A673 (cell line): Measurements from ENCODE around the gene WDR72. TPM values are rescaled to one million over a fixed set of nuclear protein-coding genes. Genes with fewer than 3 reads are reported as not detected.

Source experiments
- BruUV-seq: library from RNA; stranded (reverse); fragments of 400-500 nt; replicated peaks from 2 replicates; lab custom pipeline; 2021; lab: Mats Ljungman, UMichigan
- CTCF ChIA-PET: fragments of 300-600 bp; sonication (Branson Sonifier 250); formaldehyde crosslinking; loops from one replicate; lab custom pipeline; 2022; ENCODE audit warnings: antibody characterized with exemption; lab: Charles Lee
- POLR2A ChIA-PET: fragments of 300-600 bp; sonication (Branson Sonifier 250); formaldehyde crosslinking; loops from one replicate; lab custom pipeline; 2022; ENCODE audit warnings: antibody characterized with exemption; ENCODE audit not compliant: low non-redundant PET; lab: Charles Lee
- DNase-seq: peaks from one replicate; pipeline ENCODE4 v3.0.0-alpha.2; 2015; ENCODE audit warnings: low spot score
- H3K27ac ChIP-seq: fragments of 200-600 bp; sonication (generic); 2 replicates; pipeline ENCODE4 v1.5.1; 2016; ENCODE audit warnings: mixed run types, low read depth, mild to moderate bottlenecking, mixed read lengths, antibody characterized with exemption, low read length; ENCODE audit not compliant: poor library complexity, severe bottlenecking
- H3K27me3 ChIP-seq: fragments of 200-600 bp; sonication (generic); replicated peaks from 2 replicates; pipeline ENCODE4 v1.6.1; 2017; ENCODE audit warnings: mixed run types, low read depth, mild to moderate bottlenecking, mixed read lengths, antibody characterized with exemption, low read length; ENCODE audit not compliant: insufficient read depth, poor library complexity
- H3K36me3 ChIP-seq: fragments of 200-600 bp; sonication (generic); 2 replicates; pipeline ENCODE4 v1.6.1; 2016; ENCODE audit warnings: mixed run types, mild to moderate bottlenecking, mixed read lengths, antibody characterized with exemption, low read length; ENCODE audit not compliant: insufficient read depth, poor library complexity, severe bottlenecking
- H3K4me1 ChIP-seq: fragments of 200-600 bp; sonication (generic); 2 replicates; pipeline ENCODE4 v1.6.1; 2017; ENCODE audit warnings: mixed run types, mild to moderate bottlenecking, mixed read lengths, antibody characterized with exemption, low read length; ENCODE audit not compliant: insufficient read depth, poor library complexity, severe bottlenecking
- H3K4me3 ChIP-seq: fragments of 200-600 bp; sonication (generic); 2 replicates; pipeline ENCODE4 v1.5.1; 2016; ENCODE audit warnings: low read depth, mixed run types, mild to moderate bottlenecking, mixed read lengths, low read length; ENCODE audit not compliant: poor library complexity, severe bottlenecking
- H3K9me3 ChIP-seq: fragments of 200-600 bp; sonication (generic); 2 replicates; pipeline ENCODE4 v1.6.1; 2016; ENCODE audit warnings: mixed run types, low read depth, mild to moderate bottlenecking, mixed read lengths, antibody characterized with exemption, low read length; ENCODE audit not compliant: poor library complexity, severe bottlenecking
- EZH2 ChIP-seq: fragments of 200-600 bp; sonication (generic); IDR thresholded peaks from 2 replicates; pipeline ENCODE4 v1.6.1; 2017; ENCODE audit warnings: borderline replicate concordance, low read depth, mild to moderate bottlenecking, mixed read lengths, antibody characterized with exemption, low read length; ENCODE audit not compliant: poor library complexity, severe bottlenecking
- intact Hi-C: fragments of 100-400 bp; cut with micrococcal nuclease; formaldehyde crosslinking; loops from one replicate; pipeline ENCODE4 v1.10.0; 2022; ENCODE audit not compliant: unreplicated experiment
- total RNA-seq: library from RNA; stranded (reverse); gene quantifications from 2 replicates; pipeline ENCODE4 v1.2.3, GENCODE V29; 2021
- TF ChIP-seq, protein P1 (sequence below): fragments of 300-800, 200-600 bp; sonication (generic); conservative IDR thresholded peaks from 2 replicates; pipeline ENCODE4 v1.5.1; 2017; ENCODE audit warnings: low read depth, mild to moderate bottlenecking, antibody characterized with exemption, low read length, moderate library complexity, mixed read lengths

Gene WDR72
- total RNA-seq, 1 experiment from 2014 or later = not detected

DNA sequence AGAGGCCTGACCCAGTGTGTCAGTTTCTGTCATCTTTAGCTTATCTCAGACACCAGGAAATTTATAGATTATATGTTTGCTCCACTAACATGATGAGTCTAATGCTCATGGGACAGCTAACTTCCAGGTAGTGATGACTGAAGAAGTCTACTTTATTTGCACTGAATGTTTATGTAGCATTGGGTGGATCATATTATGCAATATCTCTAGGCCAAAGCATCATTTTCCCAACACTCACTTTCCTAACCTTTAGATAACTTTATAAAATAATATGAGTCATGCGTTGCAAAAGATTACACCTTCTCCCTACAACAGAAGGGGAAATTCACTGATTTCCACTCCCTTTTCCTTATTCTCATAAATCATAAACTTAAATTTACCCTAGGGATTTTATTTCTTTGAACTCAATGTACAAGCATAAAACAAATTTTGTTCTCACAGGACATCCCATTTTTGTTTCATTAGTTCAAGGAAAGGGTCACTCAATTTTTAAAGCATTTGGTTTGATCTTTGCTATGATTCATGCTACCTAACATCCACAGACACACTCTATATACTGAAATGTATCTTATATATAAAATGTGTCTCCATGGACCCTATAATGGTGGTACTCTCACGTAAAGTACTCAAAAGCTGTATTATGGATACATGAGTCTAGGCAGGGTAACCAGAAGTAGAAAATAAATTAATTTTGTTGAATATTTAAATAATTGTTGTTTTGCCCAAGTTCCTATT, 225.2 kb downstream of the WDR72 start:
- H3K27me3 ChIP-seq = no peaks in the 10 kb centered on the region
- TF ChIP-seq, protein P1, sequence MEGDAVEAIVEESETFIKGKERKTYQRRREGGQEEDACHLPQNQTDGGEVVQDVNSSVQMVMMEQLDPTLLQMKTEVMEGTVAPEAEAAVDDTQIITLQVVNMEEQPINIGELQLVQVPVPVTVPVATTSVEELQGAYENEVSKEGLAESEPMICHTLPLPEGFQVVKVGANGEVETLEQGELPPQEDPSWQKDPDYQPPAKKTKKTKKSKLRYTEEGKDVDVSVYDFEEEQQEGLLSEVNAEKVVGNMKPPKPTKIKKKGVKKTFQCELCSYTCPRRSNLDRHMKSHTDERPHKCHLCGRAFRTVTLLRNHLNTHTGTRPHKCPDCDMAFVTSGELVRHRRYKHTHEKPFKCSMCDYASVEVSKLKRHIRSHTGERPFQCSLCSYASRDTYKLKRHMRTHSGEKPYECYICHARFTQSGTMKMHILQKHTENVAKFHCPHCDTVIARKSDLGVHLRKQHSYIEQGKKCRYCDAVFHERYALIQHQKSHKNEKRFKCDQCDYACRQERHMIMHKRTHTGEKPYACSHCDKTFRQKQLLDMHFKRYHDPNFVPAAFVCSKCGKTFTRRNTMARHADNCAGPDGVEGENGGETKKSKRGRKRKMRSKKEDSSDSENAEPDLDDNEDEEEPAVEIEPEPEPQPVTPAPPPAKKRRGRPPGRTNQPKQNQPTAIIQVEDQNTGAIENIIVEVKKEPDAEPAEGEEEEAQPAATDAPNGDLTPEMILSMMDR = no peak
- no peak for TF ChIP-seq EZH2
- CTCF ChIA-PET = no interaction called here
- H3K9me3 ChIP-seq = peaks cover 6% of the 10 kb centered on the region
- H3K4me3 ChIP-seq = no peak overlapping the region
- POLR2A ChIA-PET = no interaction called here
- no peak overlapping the region for H3K27ac ChIP-seq
- no peaks in the 10 kb centered on the region for H3K4me1 ChIP-seq
- intact Hi-C loops = no loop called here
- BruUV-seq = no TSS peak
- DNase-seq = no peak
- no peaks in the 10 kb centered on the region for H3K36me3 ChIP-seq

DNA sequence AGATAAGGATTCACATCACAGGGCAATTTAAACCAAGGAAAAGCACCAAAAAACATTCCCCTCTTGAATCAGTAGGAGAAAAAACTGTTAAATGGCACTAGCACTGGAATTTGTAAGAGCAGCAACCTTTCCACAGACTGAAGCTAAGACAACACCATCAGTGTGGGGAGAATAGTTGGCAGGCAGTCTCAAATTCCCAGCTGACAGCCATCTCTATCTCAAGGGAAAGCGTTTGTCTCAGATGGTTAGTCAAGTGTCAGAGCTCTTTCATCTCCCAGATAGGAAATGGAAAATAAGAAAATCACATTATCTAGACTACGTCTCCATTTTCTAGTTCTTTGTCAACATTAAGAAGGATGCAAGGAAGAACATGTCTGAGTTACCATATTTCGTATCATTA, 228.7 kb downstream of the WDR72 start:
- ChIA-PET CTCF (no interaction called here), POLR2A (no interaction called here)
- Histone ChIP-seq H3K27me3 (no peaks in the 10 kb centered on the region), H3K4me1 (no peaks in the 10 kb centered on the region), H3K27ac (no peak overlapping the region), H3K4me3 (no peak overlapping the region), H3K9me3 (no peaks in the 10 kb centered on the region), H3K36me3 (no peaks in the 10 kb centered on the region)
- no peak for TF ChIP-seq EZH2
- TF ChIP-seq, protein P1 = no peak
- intact Hi-C loops = no loop called here
- DNase-seq = no peak
- BruUV-seq = no TSS peak

DNA sequence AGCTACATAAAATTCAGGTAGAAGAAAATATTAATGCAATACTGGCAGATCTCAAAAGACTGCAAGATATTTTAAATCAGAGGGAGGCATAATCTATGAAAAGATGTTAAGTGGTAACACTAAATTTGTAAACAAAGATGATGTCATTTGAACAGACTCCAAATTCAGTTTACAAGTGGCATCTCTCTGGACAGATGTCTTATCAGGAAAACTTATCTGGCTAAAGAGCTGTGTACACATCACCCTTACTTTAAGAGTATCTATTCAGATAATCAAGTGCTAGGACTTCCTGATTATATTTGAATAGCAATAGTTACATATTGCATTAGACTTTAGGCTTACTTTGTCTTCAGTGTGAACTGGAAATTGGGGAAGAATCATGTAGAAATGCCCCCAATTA, 231.5 kb downstream of the WDR72 start:
- Histone ChIP-seq H3K4me3 (no peak overlapping the region), H3K9me3 (no peaks in the 10 kb centered on the region), H3K27me3 (no peaks in the 10 kb centered on the region), H3K27ac (no peak overlapping the region), H3K36me3 (no peaks in the 10 kb centered on the region), H3K4me1 (no peaks in the 10 kb centered on the region)
- CTCF ChIA-PET = no interaction called here
- no peak for DNase-seq
- POLR2A ChIA-PET = no interaction called here
- no peak for TF ChIP-seq EZH2
- TF ChIP-seq, protein P1 = no peak
- intact Hi-C loops = no loop called here
- BruUV-seq = no TSS peak
